Glutamatergic neuron (in vitro differentiated cells): ENCODE results near the gene CCL20. TPM values are rescaled to one million over a fixed set of nuclear protein-coding genes. Genes with fewer than 3 reads are reported as not detected.

Source experiments
- DNase-seq: peaks from one replicate; pipeline ENCODE4 v3.0.0; 2022
- H3K27ac Mint-ChIP-seq: one replicate; pipeline ENCODE4 v1.8.0; 2020; ENCODE audit warnings: mild to moderate bottlenecking, mixed read lengths, inconsistent platforms; ENCODE audit not compliant: unreplicated experiment
- H3K27me3 Mint-ChIP-seq: one replicate; pipeline ENCODE4 v1.8.0; 2020; ENCODE audit warnings: mild to moderate bottlenecking, moderate library complexity, mixed read lengths, inconsistent platforms; ENCODE audit not compliant: unreplicated experiment
- H3K36me3 Mint-ChIP-seq: one replicate; pipeline ENCODE4 v1.8.0; 2020; ENCODE audit warnings: mild to moderate bottlenecking, mixed read lengths, inconsistent platforms; ENCODE audit not compliant: unreplicated experiment
- H3K4me1 Mint-ChIP-seq: one replicate; pipeline ENCODE4 v1.8.0; 2020; ENCODE audit warnings: mild to moderate bottlenecking, low read depth, mixed read lengths, inconsistent platforms; ENCODE audit not compliant: unreplicated experiment
- H3K4me3 Mint-ChIP-seq: one replicate; pipeline ENCODE4 v1.8.0; 2020; ENCODE audit warnings: mild to moderate bottlenecking, mixed read lengths, inconsistent platforms; ENCODE audit not compliant: unreplicated experiment
- H3K9me3 Mint-ChIP-seq: one replicate; pipeline ENCODE4 v1.8.0; 2020; ENCODE audit warnings: mild to moderate bottlenecking, moderate library complexity, mixed read lengths, inconsistent platforms; ENCODE audit not compliant: unreplicated experiment
- CTCF ChIP-seq: fragments of 200-600 bp; sonication (generic); IDR thresholded peaks from one replicate; pipeline ENCODE4 v1.5.0; 2021; ENCODE audit not compliant: partially characterized antibody, unreplicated experiment
- total RNA-seq: library from RNA; stranded (reverse); fragmentation: NEBNext Ultra II Directional; extraction: Animal tissue kit (Norgen Biotek cat#: 25700); gene quantifications from one replicate; pipeline ENCODE4 v1.2.1, GENCODE V29; 2021; ENCODE audit not compliant: unreplicated experiment

Gene CCL20
- total RNA-seq, 1 donor from 2014 or later, result not detected

DNA sequence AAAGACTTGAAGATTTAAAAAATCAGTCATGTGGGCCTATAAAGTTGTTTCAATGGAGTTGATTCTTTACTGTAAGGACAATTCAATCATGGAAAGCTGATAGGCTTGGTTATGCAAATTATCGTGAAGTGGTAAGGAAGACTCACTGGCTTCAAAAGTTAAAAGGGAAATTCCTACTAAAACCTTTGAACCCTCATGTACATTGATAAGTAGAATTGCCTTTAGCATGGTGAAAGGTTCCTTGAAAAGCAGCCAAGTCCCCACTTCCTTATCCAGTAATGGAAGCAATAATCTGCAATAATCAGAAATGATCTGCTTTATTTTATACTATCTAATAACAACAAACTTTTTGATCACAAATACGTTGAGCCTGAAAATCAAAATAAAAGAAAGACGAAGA lies 14.4 kb upstream of the CCL20 start:
- TF ChIP-seq CTCF, result no peak
- H3K9me3 Mint-ChIP-seq, result peaks cover 1% of the 10 kb centered on the region
- DNase-seq, result no peak
- H3K4me3 Mint-ChIP-seq, result no peak overlapping the region
- no peaks in the 10 kb centered on the region for H3K27me3 Mint-ChIP-seq
- no peaks in the 10 kb centered on the region for H3K36me3 Mint-ChIP-seq
- no peak overlapping the region for H3K27ac Mint-ChIP-seq
- H3K4me1 Mint-ChIP-seq, result no peaks in the 10 kb centered on the region

DNA sequence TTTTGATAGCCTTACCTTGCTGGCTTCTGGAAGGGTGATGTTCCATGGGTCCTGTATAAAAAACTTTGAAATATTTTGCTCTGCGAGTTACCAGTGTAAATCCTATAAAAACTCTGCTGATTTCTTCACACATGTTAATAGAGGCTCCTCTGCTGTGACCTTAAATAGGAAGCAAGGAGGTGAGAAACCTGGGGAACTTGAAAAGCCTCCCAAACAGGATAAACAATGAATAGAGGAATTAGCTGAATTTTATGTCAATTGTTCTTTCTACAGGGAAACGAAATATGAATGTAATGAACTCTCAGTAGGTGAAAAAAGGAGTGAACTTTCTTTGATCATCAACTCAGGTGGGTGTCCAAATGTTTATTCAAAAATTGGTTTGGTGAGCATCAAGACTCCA lies 10.8 kb upstream of the CCL20 start:
- Mint-ChIP-seq H3K36me3 (no peaks in the 10 kb centered on the region), H3K27me3 (peaks cover 2% of the 10 kb centered on the region), H3K27ac (no peak overlapping the region), H3K9me3 (peaks cover 1% of the 10 kb centered on the region), H3K4me1 (no peaks in the 10 kb centered on the region), H3K4me3 (no peak overlapping the region)
- DNase-seq, result no peak
- TF ChIP-seq CTCF, result no peak

DNA sequence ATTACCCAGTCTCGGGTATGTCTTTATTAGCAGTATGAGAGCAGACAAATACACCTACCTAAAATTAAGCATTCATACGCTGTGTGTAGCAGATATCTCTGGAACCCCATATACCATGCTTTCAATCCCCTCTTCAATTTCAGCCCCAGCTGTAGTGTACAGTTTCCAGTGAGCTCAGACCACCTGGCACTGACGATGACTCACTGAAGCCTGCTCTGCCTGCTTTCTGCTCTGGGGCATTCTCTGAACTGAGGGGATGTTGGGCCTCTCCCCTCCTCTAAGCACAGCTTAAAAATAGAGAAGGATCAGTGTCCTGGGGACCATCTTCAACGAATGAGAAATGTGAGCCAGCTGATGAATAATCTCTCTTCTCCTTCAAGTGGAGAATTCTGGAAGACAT lies 8.7 kb upstream of the CCL20 start:
- no peak for TF ChIP-seq CTCF
- H3K9me3 Mint-ChIP-seq, result peaks cover 1% of the 10 kb centered on the region
- H3K4me3 Mint-ChIP-seq, result no peak overlapping the region
- H3K27ac Mint-ChIP-seq, result no peak overlapping the region
- H3K4me1 Mint-ChIP-seq, result no peaks in the 10 kb centered on the region
- no peak for DNase-seq
- peaks cover 2% of the 10 kb centered on the region for H3K27me3 Mint-ChIP-seq
- H3K36me3 Mint-ChIP-seq, result no peaks in the 10 kb centered on the region

- Mint-ChIP-seq H3K36me3 (no peaks in the 10 kb centered on the region), H3K27ac (no peak overlapping the region), H3K4me1 (no peaks in the 10 kb centered on the region), H3K4me3 (no peak overlapping the region), H3K27me3 (peaks cover 2% of the 10 kb centered on the region), H3K9me3 (peaks cover 1% of the 10 kb centered on the region)
- no peak for TF ChIP-seq CTCF
- DNase-seq, result no peak
These were observed 8.1 kb upstream of the CCL20 start for GRCh38 chr2:227805578-227805977.

DNA sequence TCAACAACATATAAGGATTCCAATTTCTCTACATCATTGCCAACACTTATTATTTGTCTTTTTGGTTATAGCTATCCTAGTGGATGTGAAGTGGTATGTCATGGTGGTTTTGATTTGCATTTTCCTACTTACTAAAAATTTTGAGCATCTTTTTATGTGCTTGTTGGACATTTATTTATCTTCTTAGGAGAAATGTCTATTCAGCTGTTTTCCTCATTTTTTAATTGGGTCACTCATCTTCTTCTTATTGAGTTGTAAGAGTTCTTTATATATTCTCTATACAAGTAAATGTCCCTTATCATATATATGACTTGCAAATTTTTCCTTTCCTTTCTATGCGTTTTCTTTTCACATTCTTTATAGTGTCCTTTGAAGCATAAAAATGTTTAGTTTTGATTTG lies 4.7 kb upstream of the CCL20 start:
- no peaks in the 10 kb centered on the region for H3K9me3 Mint-ChIP-seq
- H3K36me3 Mint-ChIP-seq, result no peaks in the 10 kb centered on the region
- no peaks in the 10 kb centered on the region for H3K4me1 Mint-ChIP-seq
- H3K27me3 Mint-ChIP-seq, result peaks cover 4% of the 10 kb centered on the region
- no peak overlapping the region for H3K27ac Mint-ChIP-seq
- no peak for TF ChIP-seq CTCF
- DNase-seq, result no peak
- H3K4me3 Mint-ChIP-seq, result no peak overlapping the region
